Mesendoderm (in vitro differentiated cells): ENCODE data around the gene LGALS1.
A peak's percentile ranks its signal among the peaks of the same experiment; 100 is the strongest.

Experiments used
- DNase-seq: peaks from one replicate; pipeline ENCODE4 v3.0.0; 2013
- H2AK5ac ChIP-seq: 2 replicates; pipeline ENCODE4 v1.6.1; 2013; ENCODE audit warnings: low read length, inconsistent platforms
- H2BK120ac ChIP-seq: 2 replicates; pipeline ENCODE4 v1.6.1; 2013; ENCODE audit warnings: low read depth, mild to moderate bottlenecking, low read length, moderate library complexity, mixed read lengths
- H2BK15ac ChIP-seq: replicated peaks from 2 replicates; pipeline ENCODE4 v1.6.1; 2013; ENCODE audit warnings: low read depth, mild to moderate bottlenecking, moderate library complexity
- H2BK5ac ChIP-seq: 2 replicates; pipeline ENCODE4 v1.6.1; 2013; ENCODE audit warnings: low read length, inconsistent platforms
- H3K18ac ChIP-seq: 2 replicates; pipeline ENCODE4 v1.6.1; 2013; ENCODE audit warnings: mild to moderate bottlenecking, low read length, mixed read lengths
- H3K23ac ChIP-seq: one replicate; pipeline ENCODE4 v1.6.1; 2013; ENCODE audit warnings: low read length
- H3K27ac ChIP-seq: 2 replicates; pipeline ENCODE4 v1.5.1; 2013; ENCODE audit warnings: low read depth, mild to moderate bottlenecking, inconsistent platforms, low read length, moderate library complexity
- H3K27me3 ChIP-seq: 2 replicates; pipeline ENCODE4 v1.6.1; 2013; ENCODE audit warnings: low read length, control low read depth, mild to moderate bottlenecking, inconsistent platforms; ENCODE audit not compliant: insufficient read depth, poor library complexity
- H3K36me3 ChIP-seq: 2 replicates; pipeline ENCODE4 v1.6.1; 2013; ENCODE audit warnings: low read length, inconsistent platforms; ENCODE audit not compliant: control insufficient read depth, insufficient read depth
- H3K4ac ChIP-seq: one replicate; pipeline ENCODE4 v1.6.1; 2013; ENCODE audit warnings: low read depth, mild to moderate bottlenecking, low read length, moderate library complexity
- H3K4me1 ChIP-seq: 2 replicates; pipeline ENCODE4 v1.6.1; 2013; ENCODE audit warnings: low read depth, low read length, inconsistent platforms; ENCODE audit not compliant: control insufficient read depth
- H3K4me2 ChIP-seq: 2 replicates; pipeline ENCODE4 v1.6.1; 2013; ENCODE audit warnings: low read length
- H3K4me3 ChIP-seq: 2 replicates; pipeline ENCODE4 v1.5.1; 2013; ENCODE audit warnings: mild to moderate bottlenecking, low read length
- H3K56ac ChIP-seq: one replicate; pipeline ENCODE4 v1.6.1; 2013; ENCODE audit warnings: low read length
- H3K79me1 ChIP-seq: 2 replicates; pipeline ENCODE4 v1.6.1; 2013; ENCODE audit warnings: low read length, inconsistent platforms
- H3K79me2 ChIP-seq: 2 replicates; pipeline ENCODE4 v1.6.1; 2013; ENCODE audit warnings: mild to moderate bottlenecking, low read length; ENCODE audit not compliant: control insufficient read depth, insufficient read depth
- H3K9ac ChIP-seq: 2 replicates; pipeline ENCODE4 v1.6.1; 2013; ENCODE audit warnings: low read length, inconsistent platforms
- H4K5ac ChIP-seq: one replicate; pipeline ENCODE4 v1.6.1; 2013; ENCODE audit warnings: low read length
- H4K8ac ChIP-seq: one replicate; pipeline ENCODE4 v1.6.1; 2013; ENCODE audit warnings: low read depth, mild to moderate bottlenecking, control low read depth, low read length, moderate library complexity
- WGBS: extraction: QIAGEN DNeasy Blood & Tissue Kit; methylation state at CpG from one replicate; pipeline ENCODE4 v1.1.7; 2013; ENCODE audit warnings: low lambda C conversion rate, missing lambda C conversion rate; ENCODE audit not compliant: insufficient coverage; ENCODE audit errors: extremely low coverage; 5-methylcytosine and 5-hydroxymethylcytosine counted together

LGALS1 gene

GRCh38 chr22:37684803-37685615, 9.6 kb downstream of the LGALS1 start:
- Histone ChIP-seq H3K36me3 (no peaks in the 10 kb centered on the region), H3K56ac (no peak overlapping the region), H4K5ac (no peak overlapping the region), H4K8ac (no peak overlapping the region), H3K27ac (no peak overlapping the region), H3K18ac (no peak overlapping the region), H3K4me3 (no peak overlapping the region), H2BK120ac (no peak overlapping the region), H3K23ac (no peak overlapping the region), H3K79me2 (peaks cover 3% of the 10 kb centered on the region), H3K4me1 (no peaks in the 10 kb centered on the region), H3K79me1 (peaks cover 5% of the 10 kb centered on the region), H2BK5ac (no peak overlapping the region), H2AK5ac (no peak overlapping the region), H3K4me2 (no peak overlapping the region), H2BK15ac (no peak overlapping the region), H3K9ac (no peak overlapping the region), H3K27me3 (no peaks in the 10 kb centered on the region), H3K4ac (no peak overlapping the region)
- DNase-seq = no peak
- no CpG with 5 or more reads among the region's 16 CpGs for WGBS

- Histone ChIP-seq H3K36me3 (no peaks in the 10 kb centered on the region), H3K79me2 (peaks cover 3% of the 10 kb centered on the region), H3K4me2 (peak within 1 kb of the TSS; percentile 99), H2BK15ac (no peak within 1 kb of the TSS), H3K23ac (no peak within 1 kb of the TSS), H4K8ac (peak within 1 kb of the TSS; percentile 88), H3K79me1 (peaks cover 5% of the 10 kb centered on the region), H2BK5ac (peak within 1 kb of the TSS; percentile 87), H3K27me3 (no peaks in the 10 kb centered on the region), H3K4ac (peak within 1 kb of the TSS; percentile 89), H3K56ac (peak within 1 kb of the TSS; percentile 96), H2BK120ac (no peak within 1 kb of the TSS), H3K4me3 (peak within 1 kb of the TSS; percentile 90), H3K27ac (peak within 1 kb of the TSS; percentile 70), H3K18ac (peak within 1 kb of the TSS; percentile 60), H2AK5ac (peak within 1 kb of the TSS; percentile 78), H4K5ac (peak within 1 kb of the TSS; percentile 23), H3K9ac (peak within 1 kb of the TSS; percentile 95), H3K4me1 (no peaks in the 10 kb centered on the region)
- WGBS = no CpG with 5 or more reads among the region's 62 CpGs
- peak; percentile 95 for DNase-seq
These were observed 10.9 kb downstream of the LGALS1 start, which contains the start of gene NOL12 for GRCh38 chr22:37686002-37686982. NOL12 (plus strand) TSS chr22:37686343; CDS start chr22:37686393, 50 bp downstream.

- Histone ChIP-seq H3K27ac (no peak overlapping the region), H3K56ac (no peak overlapping the region), H3K4ac (no peak overlapping the region), H4K5ac (no peak overlapping the region), H3K18ac (no peak overlapping the region), H3K36me3 (peaks cover 6% of the 10 kb centered on the region), H3K23ac (no peak overlapping the region), H4K8ac (no peak overlapping the region), H3K27me3 (no peaks in the 10 kb centered on the region), H3K4me1 (no peaks in the 10 kb centered on the region), H3K79me1 (peaks cover 5% of the 10 kb centered on the region), H3K4me2 (no peak overlapping the region), H2BK15ac (no peak overlapping the region), H2AK5ac (no peak overlapping the region), H2BK120ac (no peak overlapping the region), H2BK5ac (no peak overlapping the region), H3K79me2 (peaks cover 3% of the 10 kb centered on the region), H3K9ac (no peak overlapping the region), H3K4me3 (no peak overlapping the region)
- DNase-seq = no peak
- WGBS = no CpG with 5 or more reads among the region's 7 CpGs
These were observed 15.0 kb downstream of the LGALS1 start for GRCh38 chr22:37690407-37690806.

DNA sequence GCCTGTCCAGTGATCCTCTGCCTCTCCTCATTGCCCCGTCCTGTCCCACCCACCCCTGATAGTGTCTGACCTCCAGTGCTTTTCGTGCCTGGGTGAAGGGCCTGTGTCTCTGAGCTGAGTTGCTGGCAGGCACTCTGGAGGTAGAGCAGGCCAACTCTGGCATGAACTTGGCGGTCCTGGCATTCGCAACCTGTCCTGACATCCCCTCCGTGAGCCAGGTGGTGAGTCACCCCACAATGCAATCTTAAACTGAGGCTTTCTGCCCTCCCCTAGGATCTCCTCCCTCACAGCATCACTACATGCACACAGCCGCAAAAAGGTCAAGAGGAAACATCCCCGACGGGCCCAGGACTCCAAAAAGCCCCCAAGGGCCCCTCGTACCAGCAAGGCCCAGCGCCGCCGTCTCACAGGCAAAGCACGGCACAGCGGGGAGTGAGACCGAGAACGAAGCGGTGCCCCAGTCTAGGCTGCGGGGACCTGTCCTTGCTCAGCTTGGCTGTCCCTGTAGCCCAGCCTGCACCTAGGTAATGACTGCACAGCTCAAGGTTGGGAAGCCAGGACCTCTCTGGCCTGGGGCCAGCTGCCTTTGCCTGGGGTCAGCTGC, 15.6 kb downstream of the LGALS1 start:
- H3K79me2 ChIP-seq = peaks cover 3% of the 10 kb centered on the region

DNA sequence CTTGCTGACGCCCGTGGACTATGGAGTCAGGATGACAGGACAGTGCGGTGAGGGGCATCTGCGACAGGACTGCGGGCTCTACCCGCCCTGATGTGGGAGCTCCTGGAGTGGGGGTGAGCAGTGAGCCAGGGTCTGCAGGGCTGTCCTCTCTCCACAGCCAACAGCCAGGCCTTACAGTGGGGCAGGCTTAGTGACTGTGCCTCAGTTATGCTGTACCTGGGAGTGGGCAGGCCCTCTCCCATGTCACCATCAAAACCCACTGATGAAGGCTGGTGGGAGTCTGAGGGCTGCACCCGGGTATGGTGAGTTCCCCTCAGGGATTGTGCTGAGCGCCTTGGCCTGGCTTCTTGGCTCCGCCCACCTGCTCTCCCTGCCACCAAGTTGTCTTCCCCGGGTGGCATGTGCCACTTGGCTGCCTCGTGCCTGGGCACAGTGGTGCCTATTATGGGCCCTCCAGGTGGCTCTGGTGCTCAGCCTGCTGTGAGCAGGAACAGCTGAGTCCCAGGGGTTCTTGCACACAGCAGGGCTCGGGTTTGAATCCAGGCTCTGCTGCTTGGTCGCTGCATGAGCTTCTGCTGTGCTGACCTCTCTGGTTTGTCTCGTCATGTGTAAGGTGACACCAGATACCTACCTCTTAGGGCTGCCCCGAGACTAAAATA, 17.3 kb downstream of the LGALS1 start:
- H3K27me3 ChIP-seq = no peaks in the 10 kb centered on the region
- H3K4me1 ChIP-seq = no peaks in the 10 kb centered on the region
- H3K4me2 ChIP-seq = no peak overlapping the region
- no peak overlapping the region for H3K18ac ChIP-seq
- H3K23ac ChIP-seq = no peak overlapping the region
- H4K8ac ChIP-seq = no peak overlapping the region
- no peak overlapping the region for H3K9ac ChIP-seq
- DNase-seq = no peak
- H2AK5ac ChIP-seq = no peak overlapping the region
- WGBS = no CpG with 5 or more reads among the region's 15 CpGs
- H2BK120ac ChIP-seq = no peak overlapping the region
- no peak overlapping the region for H2BK5ac ChIP-seq
- H3K56ac ChIP-seq = no peak overlapping the region
- no peak overlapping the region for H4K5ac ChIP-seq
- no peak overlapping the region for H2BK15ac ChIP-seq
- H3K4me3 ChIP-seq = no peak overlapping the region
- peaks cover 6% of the 10 kb centered on the region for H3K36me3 ChIP-seq
- peaks cover under 1% of the 10 kb centered on the region for H3K79me1 ChIP-seq
- no peaks in the 10 kb centered on the region for H3K79me2 ChIP-seq
- H3K27ac ChIP-seq = no peak overlapping the region
- no peak overlapping the region for H3K4ac ChIP-seq

More for the DNA sequence above, 15.6 kb downstream of the LGALS1 start:
- no peak overlapping the region for H3K4me3 ChIP-seq
- H2BK5ac ChIP-seq = no peak overlapping the region
- peaks cover 6% of the 10 kb centered on the region for H3K36me3 ChIP-seq
- no peak overlapping the region for H2BK120ac ChIP-seq
- no peak overlapping the region for H2AK5ac ChIP-seq
- no peak overlapping the region for H3K4ac ChIP-seq
- no peak overlapping the region for H4K5ac ChIP-seq
- WGBS = no CpG with 5 or more reads among the region's 18 CpGs
- no peak overlapping the region for H3K4me2 ChIP-seq
- H3K4me1 ChIP-seq = no peaks in the 10 kb centered on the region
- no peak overlapping the region for H3K27ac ChIP-seq
- no peak overlapping the region for H2BK15ac ChIP-seq
- no peak overlapping the region for H3K18ac ChIP-seq
- no peak overlapping the region for H3K23ac ChIP-seq
- H3K56ac ChIP-seq = no peak overlapping the region
- no peaks in the 10 kb centered on the region for H3K27me3 ChIP-seq
- DNase-seq = no peak
- peaks cover 5% of the 10 kb centered on the region for H3K79me1 ChIP-seq
- H4K8ac ChIP-seq = no peak overlapping the region
- no peak overlapping the region for H3K9ac ChIP-seq
